Naive B cell (primary cell): ENCODE results near the gene ETV6. TPM values are rescaled to one million over a fixed set of nuclear protein-coding genes. Genes with fewer than 3 reads are reported as not detected.

ENCODE experiments used
- ATAC-seq, 2 donors: fragments of 150-1000 bp; cut with Tn5 transposase; 2 replicates each; pipeline ENCODE4 v1.10.0; 2021; ENCODE audit warnings: low read depth in 2 of 2, mild to moderate bottlenecking in 2 of 2, moderate library complexity in 2 of 2
- DNase-seq: peaks from one replicate; pipeline ENCODE4 v3.0.0; 2022
- H3K27ac Mint-ChIP-seq, 6 donors: one replicate each; pipeline ENCODE4 v1.8.0; 2020 to 2022; ENCODE audit warnings: mild to moderate bottlenecking in 6 of 6, mixed read lengths in 6 of 6, moderate library complexity in 5 of 6, inconsistent platforms in 2 of 6
- H3K27me3 Mint-ChIP-seq, 3 donors: one replicate each; pipeline ENCODE4 v1.8.0; 2021 to 2022; ENCODE audit warnings: mixed read lengths in 3 of 3, mild to moderate bottlenecking in 1 of 3
- H3K36me3 Mint-ChIP-seq, 2 donors: one replicate each; pipeline ENCODE4 v1.8.0; 2020 to 2022; ENCODE audit warnings: mixed read lengths in 2 of 2, inconsistent platforms in 1 of 2, mild to moderate bottlenecking in 1 of 2
- H3K4me1 Mint-ChIP-seq, 3 donors: one replicate each; pipeline ENCODE4 v1.8.0; 2020 to 2022; ENCODE audit warnings: mixed read lengths in 3 of 3, inconsistent platforms in 1 of 3, mild to moderate bottlenecking in 1 of 3, moderate library complexity in 1 of 3
- H3K4me3 Mint-ChIP-seq, 8 donors: one replicate each; pipeline ENCODE4 v1.8.0; 2020 to 2022; ENCODE audit warnings: mild to moderate bottlenecking in 8 of 8, mixed read lengths in 8 of 8, moderate library complexity in 8 of 8, inconsistent platforms in 2 of 8
- H3K9me3 Mint-ChIP-seq, 7 donors: one replicate each; pipeline ENCODE4 v1.8.0; 2020 to 2022; ENCODE audit warnings: mixed read lengths in 7 of 7, mild to moderate bottlenecking in 5 of 7, inconsistent platforms in 2 of 7, moderate library complexity in 1 of 7
- polyA plus RNA-seq, 6 donors: library from polyadenylated mRNA; unstranded; fragments of 300-500 nt; fragmentation: Illumina TruSeq; gene quantifications; one replicate each; pipeline ENCODE4 v1.2.3, GENCODE V29; 2021; ENCODE audit warnings: low read depth in 6 of 6

The ETV6 gene
- polyA plus RNA-seq, 6 donors from 2014 or later: 3.7 to 9.6 (median 6.6) TPM

DNA sequence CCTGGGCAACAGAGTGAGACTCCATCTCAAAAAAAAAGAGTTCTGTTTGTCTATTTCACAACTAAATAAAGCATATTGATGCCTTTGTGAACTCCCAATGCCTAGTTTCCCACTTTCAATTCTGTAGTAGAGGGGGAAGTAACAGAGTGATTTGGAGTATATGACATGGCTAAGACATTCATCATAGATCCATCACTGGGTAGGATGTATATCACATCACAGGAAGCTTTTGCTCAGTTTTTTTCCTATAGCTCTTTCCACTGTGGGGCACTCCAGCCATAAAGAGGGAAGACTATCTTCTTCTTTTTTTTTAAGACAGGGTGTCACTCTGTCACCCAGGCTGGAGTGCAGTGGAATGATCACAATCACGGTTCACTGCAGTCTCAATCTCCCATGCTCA, 267.3 kb downstream of the ETV6 start:
- no peak for ATAC-seq
- no peaks in the 10 kb centered on the region for H3K36me3 Mint-ChIP-seq
- no peak overlapping the region for H3K4me3 Mint-ChIP-seq
- no peaks in the 10 kb centered on the region for H3K4me1 Mint-ChIP-seq
- no peak for DNase-seq
- peaks cover 0 to 10% (median 3%) of the 10 kb centered on the region in 7 donors for H3K9me3 Mint-ChIP-seq
- H3K27me3 Mint-ChIP-seq: no peaks in the 10 kb centered on the region
- H3K27ac Mint-ChIP-seq: no peak overlapping the region

DNA sequence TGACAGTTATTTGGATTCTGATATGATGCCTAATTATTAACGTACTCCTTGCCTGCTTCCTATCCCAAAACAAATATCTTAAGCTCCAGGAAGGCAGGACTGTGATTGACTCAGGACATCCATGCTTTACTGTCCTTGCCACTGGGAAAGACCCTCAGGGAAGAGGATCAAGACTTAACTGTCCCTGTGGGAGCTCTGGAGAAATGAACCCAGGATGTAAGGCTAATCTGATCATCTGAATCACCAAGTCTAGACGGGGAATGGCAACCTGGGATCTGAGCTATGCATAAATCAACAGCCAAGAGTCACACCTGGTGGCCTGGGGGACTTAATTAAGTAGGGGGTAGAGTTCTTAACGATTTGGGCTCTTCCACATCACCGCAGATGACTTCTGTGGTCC, 268.0 kb downstream of the ETV6 start:
- Mint-ChIP-seq H3K27ac (no peak overlapping the region), H3K36me3 (no peaks in the 10 kb centered on the region), H3K9me3 (peaks cover 0 to 5% (median 0%) of the 10 kb centered on the region in 7 donors), H3K4me1 (no peaks in the 10 kb centered on the region), H3K4me3 (no peak overlapping the region), H3K27me3 (no peaks in the 10 kb centered on the region)
- no peak for ATAC-seq
- no peak for DNase-seq

DNA sequence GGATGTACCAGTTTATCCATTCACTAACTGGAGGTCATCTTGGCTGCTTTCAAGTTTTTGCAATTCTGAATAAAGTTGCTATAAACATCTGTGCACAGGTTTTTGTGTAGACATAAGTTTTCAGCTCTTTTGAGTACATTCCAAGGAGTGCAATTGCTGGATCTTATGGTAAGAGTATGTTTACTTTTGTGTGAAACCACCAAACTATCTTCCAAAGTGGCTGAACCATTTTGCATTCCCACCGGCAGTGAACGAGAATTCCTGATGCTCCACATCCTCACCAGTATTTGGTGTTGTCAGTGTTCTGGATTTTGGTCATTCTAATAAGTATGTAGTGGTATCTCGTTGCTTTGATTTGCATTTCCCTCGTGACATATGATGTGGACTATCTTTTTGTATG, 270.8 kb downstream of the ETV6 start:
- H3K27me3 Mint-ChIP-seq: no peaks in the 10 kb centered on the region

DNA sequence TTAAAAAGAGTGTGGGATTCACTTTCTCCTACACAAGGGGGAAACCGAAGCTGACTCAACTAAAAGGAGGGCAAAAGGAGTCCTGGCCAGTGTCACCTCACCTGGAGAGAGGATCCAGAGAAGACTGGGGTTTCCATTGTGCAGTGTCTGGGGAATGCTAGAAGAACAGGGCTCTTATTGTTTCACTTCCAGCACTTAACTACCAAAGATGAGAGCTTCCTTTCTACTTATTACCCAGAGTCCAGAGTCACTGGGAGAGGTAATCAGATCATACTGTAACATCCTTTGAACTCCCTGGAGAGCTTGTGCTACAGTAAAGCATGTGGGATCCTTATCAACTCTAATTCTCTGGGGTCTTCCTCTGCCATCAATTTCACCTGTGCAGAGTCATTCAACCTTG, 272.9 kb downstream of the ETV6 start:
- no peak for ATAC-seq
- Mint-ChIP-seq H3K4me3 (no peak overlapping the region), H3K36me3 (no peaks in the 10 kb centered on the region), H3K27ac (no peak overlapping the region), H3K4me1 (no peaks in the 10 kb centered on the region), H3K9me3 (no peaks in the 10 kb centered on the region), H3K27me3 (no peaks in the 10 kb centered on the region)
- DNase-seq: no peak

More for the DNA sequence above, 270.8 kb downstream of the ETV6 start:
- Mint-ChIP-seq H3K4me1 (no peaks in the 10 kb centered on the region), H3K4me3 (no peak overlapping the region), H3K9me3 (no peaks in the 10 kb centered on the region), H3K36me3 (no peaks in the 10 kb centered on the region), H3K27ac (no peak overlapping the region)
- DNase-seq: no peak
- no peak for ATAC-seq

DNA sequence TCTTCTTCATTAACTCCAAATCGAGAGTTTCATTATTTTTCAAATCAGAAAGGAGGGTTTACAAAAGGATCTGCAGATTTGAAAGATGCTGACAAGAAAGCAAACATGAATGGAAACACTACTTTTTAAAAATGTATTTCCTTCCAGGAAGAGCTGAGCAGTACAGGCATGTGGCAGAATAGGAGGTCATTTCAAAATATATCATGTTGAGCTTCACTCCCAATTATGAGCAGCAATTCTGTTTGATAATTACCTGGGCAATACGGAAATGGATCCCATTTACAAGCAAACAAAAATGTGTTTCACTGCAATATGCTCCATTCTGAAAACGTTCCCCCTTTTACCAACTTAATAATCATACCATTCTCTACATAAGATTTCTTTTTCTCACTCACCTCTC, 273.6 kb downstream of the ETV6 start:
- H3K36me3 Mint-ChIP-seq: no peaks in the 10 kb centered on the region
- H3K4me3 Mint-ChIP-seq: no peak overlapping the region
- no peaks in the 10 kb centered on the region for H3K4me1 Mint-ChIP-seq
- H3K27ac Mint-ChIP-seq: no peak overlapping the region
- no peak for ATAC-seq
- H3K9me3 Mint-ChIP-seq: no peaks in the 10 kb centered on the region
- no peaks in the 10 kb centered on the region for H3K27me3 Mint-ChIP-seq
- DNase-seq: no peak

DNA sequence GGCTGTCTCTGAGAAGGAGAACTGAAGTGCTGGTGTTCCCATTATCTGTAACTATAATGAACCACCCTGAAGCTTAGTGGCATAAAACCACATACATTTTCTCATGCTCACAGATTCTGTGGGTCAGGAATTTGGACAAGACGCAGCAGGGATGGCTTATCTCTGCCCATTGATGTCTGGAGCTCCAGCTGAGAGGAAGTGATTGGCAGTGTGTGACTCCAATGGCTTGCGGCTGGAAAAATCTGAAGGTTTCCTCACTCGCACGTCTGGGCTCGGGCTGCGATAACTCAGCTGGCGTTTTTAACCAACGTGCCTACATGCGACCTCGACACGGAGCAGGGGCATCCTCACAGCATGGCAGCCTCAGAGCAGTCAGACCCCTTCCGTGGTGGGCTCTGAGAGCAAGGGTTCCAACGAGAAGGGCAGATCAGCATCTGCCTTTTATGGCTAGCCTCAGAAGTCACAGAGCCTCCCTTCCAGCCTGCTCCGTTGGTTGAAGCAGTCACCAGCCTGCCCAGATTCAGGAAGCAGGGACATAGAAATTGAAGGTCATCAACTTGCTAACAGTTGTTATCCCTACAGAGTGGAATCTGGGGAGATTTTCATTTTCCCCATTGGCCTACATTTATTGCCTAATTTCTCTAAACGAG, 277.9 kb downstream of the ETV6 start:
- Mint-ChIP-seq H3K4me3 (no peak overlapping the region), H3K27ac (no peak overlapping the region)
- ATAC-seq: no peak

DNA sequence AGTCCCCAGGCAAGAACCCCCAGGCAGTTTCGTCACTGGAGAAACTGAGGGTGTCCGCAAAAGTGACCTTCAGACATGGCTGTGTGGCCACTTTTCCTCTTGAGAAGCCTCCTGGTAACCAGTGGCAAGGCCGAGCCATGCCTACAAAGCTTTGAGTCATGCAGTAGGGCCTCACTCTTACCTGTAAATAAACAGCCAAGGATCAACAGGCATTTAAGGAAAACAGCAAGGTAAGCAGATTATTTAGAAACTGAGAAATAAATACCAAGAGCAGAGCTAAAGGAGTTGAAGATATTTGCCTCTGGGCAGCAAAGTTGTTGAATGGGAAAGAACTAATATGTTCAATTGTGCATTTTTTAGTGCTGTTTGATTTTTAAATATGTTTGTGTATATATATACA, 280.2 kb downstream of the ETV6 start:
- H3K4me1 Mint-ChIP-seq: peaks cover 0 to 4% (median 0%) of the 10 kb centered on the region in 3 donors
- no peaks in the 10 kb centered on the region for H3K27me3 Mint-ChIP-seq
- ATAC-seq: no peak
- no peaks in the 10 kb centered on the region for H3K36me3 Mint-ChIP-seq
- no peak overlapping the region for H3K27ac Mint-ChIP-seq
- peaks cover 0 to 4% (median 0%) of the 10 kb centered on the region in 7 donors for H3K9me3 Mint-ChIP-seq
- H3K4me3 Mint-ChIP-seq: no peak overlapping the region
- DNase-seq: no peak

More for the DNA sequence above, 277.9 kb downstream of the ETV6 start:
- H3K27me3 Mint-ChIP-seq: no peaks in the 10 kb centered on the region
- H3K9me3 Mint-ChIP-seq: no peaks in the 10 kb centered on the region
- peaks cover 0 to 4% (median 0%) of the 10 kb centered on the region in 3 donors for H3K4me1 Mint-ChIP-seq
- no peak for DNase-seq
- no peaks in the 10 kb centered on the region for H3K36me3 Mint-ChIP-seq

DNA sequence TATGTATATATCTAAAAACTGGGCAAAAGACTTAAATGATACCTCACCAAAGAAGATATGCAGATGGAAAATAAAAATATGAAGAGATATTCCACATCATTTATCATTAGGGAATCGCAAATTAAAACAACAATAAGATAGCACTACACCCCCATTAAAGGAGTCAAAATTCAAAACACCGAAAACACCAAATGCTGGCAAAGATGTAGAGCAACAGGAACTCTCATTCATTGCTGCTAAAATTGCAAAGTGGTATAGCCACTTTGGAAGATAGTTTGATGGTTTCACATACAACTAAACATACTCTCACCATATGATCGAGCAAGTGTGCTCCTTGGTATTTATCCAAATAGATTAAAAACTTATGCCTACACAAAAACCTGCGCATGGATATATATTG, 289.7 kb downstream of the ETV6 start:
- Mint-ChIP-seq H3K4me1 (no peaks in the 10 kb centered on the region), H3K9me3 (peaks cover 0 to 2% (median 0%) of the 10 kb centered on the region in 7 donors), H3K27me3 (no peaks in the 10 kb centered on the region), H3K4me3 (no peak overlapping the region), H3K27ac (peak overlapping the region in 1 of 6 donors; percentile 5), H3K36me3 (no peaks in the 10 kb centered on the region)
- ATAC-seq: no peak
- no peak for DNase-seq

DNA sequence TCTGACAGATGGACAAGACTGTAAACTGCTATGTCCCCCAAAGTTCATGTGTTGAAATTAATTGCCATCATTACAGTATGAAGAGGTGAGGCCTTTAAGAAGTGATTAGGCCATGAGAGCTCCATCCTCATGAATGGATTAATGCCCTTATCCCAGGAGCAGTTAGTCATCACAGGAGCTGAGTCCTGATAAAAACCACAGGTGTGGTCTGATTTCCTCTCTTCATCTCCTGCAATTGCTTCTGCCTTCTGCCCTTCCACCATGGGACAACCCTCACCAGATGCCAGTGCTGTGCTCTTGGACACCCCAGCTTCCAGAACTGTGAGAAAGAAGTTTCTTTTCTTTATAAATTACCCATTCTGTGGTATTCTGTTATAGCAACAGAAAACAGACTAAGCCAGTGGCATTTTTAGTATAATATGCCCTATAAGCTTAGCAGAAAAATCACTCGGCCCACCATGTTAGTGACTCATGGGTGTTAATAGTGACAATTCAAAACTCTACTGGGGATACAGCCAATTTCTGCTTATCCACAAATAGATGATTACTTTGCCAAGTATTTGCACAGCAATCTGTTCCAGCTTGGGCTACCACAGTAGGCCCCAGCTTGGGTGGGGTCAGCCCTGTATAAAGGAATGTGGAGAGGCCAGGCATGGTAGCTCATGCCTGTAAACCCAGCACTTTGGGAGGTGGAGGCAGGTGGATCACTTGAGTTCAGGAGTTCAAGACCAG, 292.3 kb downstream of the ETV6 start:
- ATAC-seq: no peak

DNA sequence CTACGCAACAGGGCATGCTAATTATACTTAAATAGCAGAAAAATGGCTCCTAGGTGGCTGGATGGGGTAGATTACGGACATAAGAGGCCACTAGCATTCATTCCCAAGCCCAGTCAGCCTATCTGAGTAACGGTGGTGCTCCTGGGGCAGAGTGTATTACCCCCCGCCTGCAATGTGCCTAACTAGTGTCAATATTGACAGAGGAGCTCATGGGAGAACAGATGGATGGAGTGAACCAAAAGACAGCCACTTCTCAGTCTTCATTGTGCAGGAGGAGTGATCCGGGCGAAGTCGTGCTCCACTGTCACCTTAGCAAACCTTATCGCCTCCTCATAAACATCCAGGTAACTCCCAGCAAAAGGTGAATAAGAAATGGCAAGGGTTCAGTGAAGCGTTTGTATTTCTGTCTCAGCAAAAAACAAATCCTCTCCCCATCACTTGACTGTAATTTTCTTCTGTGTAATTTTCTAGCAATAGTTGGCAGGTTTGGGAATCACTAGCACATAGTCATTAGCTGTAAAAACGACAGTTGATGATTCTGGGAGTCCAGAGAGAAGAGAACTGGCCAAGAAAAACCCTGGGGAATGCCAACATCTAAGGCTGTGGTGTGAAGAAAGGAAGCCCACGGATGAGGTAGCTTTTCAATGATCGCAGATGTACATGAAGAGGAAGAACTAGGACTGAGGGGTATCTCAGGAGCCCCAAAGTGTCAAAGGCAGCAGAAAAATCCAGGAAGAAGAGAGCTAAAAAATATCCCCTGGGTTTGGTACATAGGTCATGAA, 294.6 kb downstream of the ETV6 start:
- no peaks in the 10 kb centered on the region for H3K36me3 Mint-ChIP-seq
- peaks cover 0 to 3% (median 0%) of the 10 kb centered on the region in 7 donors for H3K9me3 Mint-ChIP-seq
- no peak overlapping the region for H3K4me3 Mint-ChIP-seq
- ATAC-seq (no peak), DNase-seq (no peak)
- H3K27me3 Mint-ChIP-seq: peaks cover 4 to 29% (median 8%) of the 10 kb centered on the region in 3 donors
- H3K4me1 Mint-ChIP-seq: no peaks in the 10 kb centered on the region
- peak overlapping the region in 1 of 6 donors; percentile 59 for H3K27ac Mint-ChIP-seq

More for the DNA sequence above, 292.3 kb downstream of the ETV6 start:
- Mint-ChIP-seq H3K9me3 (peaks cover 0 to 3% (median 0%) of the 10 kb centered on the region in 7 donors), H3K27me3 (peaks cover 0 to 9% (median 0%) of the 10 kb centered on the region in 3 donors), H3K36me3 (no peaks in the 10 kb centered on the region), H3K4me3 (no peak overlapping the region), H3K27ac (no peak overlapping the region), H3K4me1 (no peaks in the 10 kb centered on the region)
- DNase-seq: no peak
